ENCODE results near the gene UCK2.
A peak's percentile ranks its signal among the peaks of the same experiment; 100 is the strongest.

The UCK2 gene

GRCh38 chr1:165900576-165901380, 73.4 kb downstream of the UCK2 start:
- no peak for DNase-seq (ENCODE audit: low spot score)

GRCh38 chr1:165902565-165902964, 75.2 kb downstream of the UCK2 start:
- no peak for DNase-seq (ENCODE audit: low spot score)

GRCh38 chr1:165903672-165904071, 76.3 kb downstream of the UCK2 start:
- DNase-seq (ENCODE audit: low spot score): peak; percentile 41

- DNase-seq (ENCODE audit: low spot score): no peak
Observed at GRCh38 chr1:165904948-165905347, 77.5 kb downstream of the UCK2 start.

GRCh38 chr1:165905853-165906252, 78.4 kb downstream of the UCK2 start:
- DNase-seq (ENCODE audit: low spot score): no peak

- DNase-seq (ENCODE audit: low spot score): no peak
Observed at GRCh38 chr1:165907256-165907857, 79.9 kb downstream of the UCK2 start.

- DNase-seq (ENCODE audit: low spot score): no peak
Observed at GRCh38 chr1:165910764-165911421, 83.5 kb downstream of the UCK2 start.

GRCh38 chr1:165911609-165912281, 84.3 kb downstream of the UCK2 start:
- DNase-seq (ENCODE audit: low spot score): no peak

- no peak for DNase-seq (ENCODE audit: low spot score)
Observed at GRCh38 chr1:165912638-165913037, 85.2 kb downstream of the UCK2 start.

- peak; percentile 92 for DNase-seq (ENCODE audit: low spot score)
Observed at GRCh38 chr1:165914136-165914798, 86.9 kb downstream of the UCK2 start.

- no peak for DNase-seq (ENCODE audit: low spot score)
Observed at GRCh38 chr1:165915480-165915879, 88.1 kb downstream of the UCK2 start.

GRCh38 chr1:165915932-165916348, 88.5 kb downstream of the UCK2 start:
- DNase-seq (ENCODE audit: low spot score): no peak

- no peak for DNase-seq (ENCODE audit: low spot score)
Observed at GRCh38 chr1:165917166-165917565, 89.8 kb downstream of the UCK2 start.

- DNase-seq (ENCODE audit: low spot score): no peak
Observed at GRCh38 chr1:165924117-165924516, 96.7 kb downstream of the UCK2 start.

- no peak for DNase-seq (ENCODE audit: low spot score)
Observed at GRCh38 chr1:165925498-165926079, 98.2 kb downstream of the UCK2 start.

- no peak for DNase-seq (ENCODE audit: low spot score)
Observed at GRCh38 chr1:165927169-165927568, 99.8 kb downstream of the UCK2 start.

- peak; percentile 72 for DNase-seq (ENCODE audit: low spot score)
Observed at GRCh38 chr1:165928075-165928731, 100.8 kb downstream of the UCK2 start.

GRCh38 chr1:165930961-165931360, 103.5 kb downstream of the UCK2 start:
- DNase-seq (ENCODE audit: low spot score): no peak

GRCh38 chr1:165933446-165934170, 106.2 kb downstream of the UCK2 start:
- DNase-seq (ENCODE audit: low spot score): no peak

GRCh38 chr1:165936542-165936941, 109.1 kb downstream of the UCK2 start:
- DNase-seq (ENCODE audit: low spot score): no peak

Measured in Ammon's horn (tissue), 1 donor.